ENCODE measurements around the gene STRIP2.
"Not testable (repeated sequence)": the region's sequence is repeated elsewhere in the genome, so short reads cannot be mapped to it uniquely, and the experiment has no call there.

STRIP2 gene

GRCh38 chr7:129524405-129524804 is 90.2 kb downstream of the STRIP2 start:
- in situ Hi-C loops (cut with MboI; ENCODE audit: low sequenced_read_pairs) = not testable (repeated sequence)

GRCh38 chr7:129525225-129525862 is 91.1 kb downstream of the STRIP2 start:
- in situ Hi-C loops (cut with MboI; ENCODE audit: low sequenced_read_pairs) = no loop called here

DNA sequence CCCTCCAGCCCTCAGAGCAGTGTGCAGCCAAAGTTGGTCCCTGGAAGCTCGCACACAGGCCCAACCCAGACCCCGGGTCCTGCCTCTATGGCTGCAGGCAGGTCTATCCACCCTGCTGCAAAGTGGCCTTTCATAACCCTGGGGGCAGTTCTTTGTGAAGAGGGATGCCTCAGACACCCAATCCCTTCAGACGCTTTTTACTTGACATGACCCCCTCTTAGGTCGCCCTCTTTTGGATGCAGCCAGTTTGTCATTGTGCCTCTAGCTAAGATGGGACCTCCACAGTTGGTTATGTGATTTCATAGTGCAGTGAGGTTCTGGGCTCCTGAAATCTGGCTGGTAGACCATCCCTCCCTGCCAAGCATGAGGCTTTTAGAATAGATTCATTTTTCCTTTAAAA is 95.4 kb downstream of the STRIP2 start:
- in situ Hi-C loops (cut with MboI; ENCODE audit: low sequenced_read_pairs) = no loop called here

DNA sequence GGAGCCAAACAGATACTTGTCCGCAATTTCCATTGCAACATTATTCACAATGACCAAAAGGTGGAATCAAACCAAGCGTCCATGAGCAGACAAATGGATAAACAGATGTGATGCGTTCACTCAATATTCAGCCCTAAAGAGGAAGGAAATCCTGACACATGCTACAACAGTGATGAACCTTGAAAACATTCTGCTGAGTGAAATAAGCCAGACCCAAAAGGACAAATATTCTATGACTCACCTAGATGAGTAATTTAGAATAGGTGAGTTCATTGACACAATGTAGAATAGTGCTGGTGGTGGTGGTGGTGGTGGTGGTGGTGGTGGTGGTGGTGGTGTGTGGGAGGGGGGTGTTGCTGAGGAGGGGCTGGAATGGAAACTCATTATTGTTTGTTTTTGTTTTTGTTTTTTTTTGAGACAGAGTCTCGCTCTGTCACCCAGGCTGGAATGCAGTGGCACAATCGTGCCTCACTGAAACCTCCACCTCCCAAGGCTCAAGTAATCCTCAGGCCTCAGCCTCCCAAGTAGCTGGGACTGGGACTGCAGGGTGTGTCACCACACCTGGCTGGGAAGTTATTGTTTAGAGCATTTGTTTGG is 96.7 kb downstream of the STRIP2 start:
- in situ Hi-C loops (cut with MboI; ENCODE audit: low sequenced_read_pairs) = no loop called here

GRCh38 chr7:129531721-129532120 is 97.5 kb downstream of the STRIP2 start:
- in situ Hi-C loops (cut with MboI; ENCODE audit: low sequenced_read_pairs) = no loop called here

DNA sequence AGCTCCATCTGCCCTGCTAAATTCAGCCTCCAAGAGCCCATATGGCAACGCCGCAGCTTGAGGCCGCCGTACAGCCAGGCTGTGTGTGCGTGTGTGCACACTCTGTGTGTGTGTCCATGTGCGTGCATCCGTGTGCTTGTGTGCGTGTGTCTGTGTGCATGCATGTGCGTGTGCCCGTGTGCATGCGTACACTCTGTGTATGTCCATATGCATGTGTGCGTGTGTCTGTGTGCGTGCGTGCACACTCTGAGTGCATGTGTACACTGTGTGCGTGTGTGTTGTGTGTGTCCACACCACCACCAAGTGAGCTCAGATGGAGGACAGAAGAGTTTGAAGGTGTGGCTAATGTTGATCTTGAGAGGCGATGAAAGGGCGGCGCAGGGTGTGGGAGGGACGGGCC is 98.1 kb downstream of the STRIP2 start:
- in situ Hi-C loops (cut with MboI; ENCODE audit: low sequenced_read_pairs) = no loop called here

DNA sequence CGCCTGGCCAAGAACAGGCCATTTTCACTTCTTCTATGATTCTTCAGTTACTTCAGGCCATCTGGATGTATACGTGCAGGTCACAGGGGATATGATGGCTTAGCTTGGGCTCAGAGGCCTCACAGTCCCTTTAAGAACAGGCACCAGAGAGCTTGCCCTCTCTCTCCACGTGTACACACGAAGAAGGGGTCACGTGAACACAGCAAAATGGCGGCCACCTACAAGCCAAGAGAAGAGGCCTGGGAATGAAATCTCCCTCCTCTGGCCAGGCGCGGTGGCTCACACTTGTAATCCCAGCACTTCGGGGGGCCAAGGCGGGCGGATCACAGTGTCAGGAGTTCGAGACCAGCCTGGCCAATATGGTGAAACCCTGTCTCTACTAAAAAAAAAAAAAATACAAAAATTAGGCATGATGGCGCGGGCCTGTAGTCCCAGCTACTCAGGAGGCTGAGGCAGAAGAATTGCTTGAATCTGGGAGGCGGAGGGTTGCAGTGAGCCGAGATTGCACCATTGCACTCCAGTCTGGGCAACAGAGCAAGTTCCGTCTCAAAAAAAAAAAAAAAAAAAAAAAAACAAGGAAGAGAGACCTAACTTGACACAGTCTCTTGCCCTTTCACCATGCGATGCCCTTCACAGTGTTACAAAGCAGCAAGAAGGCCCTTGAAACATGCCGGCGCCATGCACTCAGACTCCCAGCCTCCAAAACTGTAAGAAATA is 100.5 kb downstream of the STRIP2 start:
- in situ Hi-C loops (cut with MboI; ENCODE audit: low sequenced_read_pairs) = not testable (repeated sequence)

GRCh38 chr7:129535896-129536295 is 101.7 kb downstream of the STRIP2 start:
- in situ Hi-C loops (cut with MboI; ENCODE audit: low sequenced_read_pairs) = no loop called here

GRCh38 chr7:129536323-129536722 is 102.1 kb downstream of the STRIP2 start:
- in situ Hi-C loops (cut with MboI; ENCODE audit: low sequenced_read_pairs) = no loop called here
